PC-3 (cell line): ENCODE measurements around the gene GPS1. TPM values are rescaled to one million over a fixed set of nuclear protein-coding genes. Genes with fewer than 3 reads are reported as not detected.

Source experiments
- ATAC-seq: fragments of 200-7000 bp; cut with Tn5 transposase; 2 replicates; pipeline ENCODE4 v1.9.1; 2020; ENCODE audit warnings: mild to moderate bottlenecking, moderate library complexity
- BruUV-seq: library from RNA; stranded (reverse); fragments of 400-500 nt; replicated peaks from 2 replicates; lab custom pipeline; 2021; lab: Mats Ljungman, UMichigan
- CTCF ChIA-PET: fragments of 300-600 bp; sonication (Branson Sonifier 250); formaldehyde crosslinking; loops from one replicate; lab custom pipeline; 2022; ENCODE audit warnings: antibody characterized with exemption; lab: Charles Lee
- POLR2A ChIA-PET: fragments of 300-600 bp; sonication (Branson Sonifier 250); formaldehyde crosslinking; loops from one replicate; lab custom pipeline; 2022; ENCODE audit warnings: antibody characterized with exemption; ENCODE audit not compliant: unreplicated experiment; lab: Charles Lee
- DNase-seq: peaks from one replicate; pipeline ENCODE4 v3.0.0-alpha.2; 2015
- H2AFZ ChIP-seq: fragments of 300-600 bp; sonication (generic); 2 replicates; pipeline ENCODE4 v1.6.0; 2016; ENCODE audit warnings: antibody characterized with exemption, low read length
- H3F3A ChIP-seq: fragments of 300-600 bp; sonication (generic); one replicate; pipeline ENCODE4 v1.6.0; 2017; ENCODE audit warnings: antibody characterized with exemption, low read length, control low read depth, mild to moderate bottlenecking; ENCODE audit not compliant: unreplicated experiment
- H3K27ac ChIP-seq: fragments of 300-600 bp; sonication (generic); 2 replicates; pipeline ENCODE4 v1.5.1; 2016; ENCODE audit warnings: mild to moderate bottlenecking, low read length
- H3K27me3 ChIP-seq: fragments of 300-600 bp; sonication (generic); 2 replicates; pipeline ENCODE4 v1.6.1; 2016; ENCODE audit warnings: low read length, mixed read lengths
- H3K36me3 ChIP-seq: fragments of 300-600 bp; sonication (generic); 2 replicates; pipeline ENCODE4 v1.6.1; 2016; ENCODE audit warnings: low read depth, mixed run types, low read length, mixed read lengths
- H3K4me1 ChIP-seq: fragments of 300-600 bp; sonication (generic); 2 replicates; pipeline ENCODE4 v1.5.1; 2016; ENCODE audit warnings: low read length; ENCODE audit not compliant: insufficient read depth
- H3K4me2 ChIP-seq: fragments of 300-600 bp; sonication (generic); 2 replicates; pipeline ENCODE4 v1.6.0; 2016; ENCODE audit warnings: low read length
- H3K4me3 ChIP-seq: fragments of 300-600 bp; sonication (generic); 2 replicates; pipeline ENCODE4 v1.5.1; 2016; ENCODE audit warnings: mild to moderate bottlenecking, low read length, mixed read lengths
- H3K79me2 ChIP-seq: fragments of 300-600 bp; sonication (generic); 2 replicates; pipeline ENCODE4 v1.6.1; 2017; ENCODE audit warnings: low read length, mixed read lengths
- H3K9ac ChIP-seq: fragments of 300-600 bp; sonication (generic); 2 replicates; pipeline ENCODE4 v1.6.0; 2016; ENCODE audit warnings: mild to moderate bottlenecking, low read length
- H3K9me2 ChIP-seq: fragments of 300-600 bp; sonication (generic); replicated peaks from 2 replicates; pipeline ENCODE4 v1.6.1; 2016; ENCODE audit warnings: mixed run types, low read length, mixed read lengths
- H3K9me3 ChIP-seq: fragments of 300-600 bp; sonication (generic); 2 replicates; pipeline ENCODE4 v1.6.1; 2016; ENCODE audit warnings: low read length, mixed read lengths
- H4K20me1 ChIP-seq: fragments of 300-600 bp; sonication (generic); 2 replicates; pipeline ENCODE4 v1.6.1; 2016; ENCODE audit warnings: low read length, mixed read lengths
- EZH2 ChIP-seq: fragments of 300-600 bp; sonication (generic); IDR thresholded peaks from one replicate; pipeline ENCODE4 v1.6.1; 2017; ENCODE audit warnings: antibody characterized with exemption, mild to moderate bottlenecking, low read length; ENCODE audit not compliant: unreplicated experiment
- EZH2phosphoT487 ChIP-seq: fragments of 300-600 bp; sonication (generic); IDR thresholded peaks from 2 replicates; pipeline ENCODE4 v1.6.1; 2018; ENCODE audit warnings: mild to moderate bottlenecking, antibody characterized with exemption, low read length, borderline replicate concordance
- intact Hi-C: fragments of 100-400 bp; cut with micrococcal nuclease; formaldehyde crosslinking; loops from 2 replicates; pipeline ENCODE4 v1.9.0; 2023
- total RNA-seq: library from RNA; depleted of rRNA; stranded (reverse); fragments of >200 nt; gene quantifications from 2 replicates; pipeline ENCODE4 v1.2.3, GENCODE V29; 2014
- TF ChIP-seq, protein P1 (sequence below): fragments of 300-600 bp; sonication (generic); conservative IDR thresholded peaks from 2 replicates; pipeline ENCODE4 v1.5.1; 2017; ENCODE audit warnings: antibody characterized with exemption, low read depth, mild to moderate bottlenecking, low read length

Gene GPS1
- total RNA-seq, 1 experiment from 2014 or later = 240 TPM

DNA sequence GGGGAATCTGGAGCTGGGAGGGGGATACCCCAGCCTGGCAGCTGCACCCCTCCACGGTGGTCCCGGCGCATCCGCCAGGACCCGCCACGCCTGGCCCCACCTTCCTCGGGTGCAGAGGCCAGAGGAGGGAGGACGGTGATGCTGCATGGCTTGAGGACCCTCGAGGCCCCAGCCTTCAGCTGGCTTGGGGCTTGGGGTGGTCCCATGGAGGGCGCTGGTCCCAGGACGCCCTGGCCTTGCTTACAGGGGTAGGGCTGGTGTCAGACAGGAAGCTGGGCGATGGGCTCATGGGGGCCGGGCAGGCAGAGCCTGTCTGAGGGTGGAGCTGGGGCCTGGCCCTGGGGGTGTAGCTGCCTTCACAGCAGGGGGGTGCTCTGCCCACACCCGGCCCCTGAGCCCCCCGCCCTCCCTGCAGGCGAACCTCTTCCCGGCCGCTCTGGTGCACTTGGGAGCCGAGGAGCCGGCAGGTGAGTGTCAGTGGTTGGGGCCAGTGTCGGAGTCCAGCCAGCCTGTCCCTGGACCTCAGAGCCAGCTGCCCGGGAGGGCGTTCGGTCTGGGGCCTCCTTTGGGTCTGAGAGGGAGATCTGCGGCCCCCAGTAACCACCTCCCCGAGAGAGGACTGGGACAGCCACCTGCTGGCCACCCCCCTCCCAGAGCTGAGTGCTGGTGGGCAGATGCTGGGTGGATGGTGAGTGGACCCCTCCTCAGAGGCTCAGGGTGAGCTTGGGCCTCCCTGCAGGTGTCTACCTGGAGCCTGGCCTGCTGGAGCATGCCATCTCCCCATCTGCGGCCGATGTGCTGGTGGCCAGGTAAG is 35.4 kb upstream of the GPS1 start:
- no peak overlapping the region for H2AFZ ChIP-seq
- DNase-seq = no peak
- H3K36me3 ChIP-seq = no peaks in the 10 kb centered on the region; the same call in 1 of the 2 replicates
- peaks cover 14% of the 10 kb centered on the region for H3K79me2 ChIP-seq
- no peaks in the 10 kb centered on the region for H3K9me2 ChIP-seq
- BruUV-seq = no TSS peak
- no peak for ATAC-seq
- POLR2A ChIA-PET = no interaction called here
- no peaks in the 10 kb centered on the region for H3K27me3 ChIP-seq
- H3K27ac ChIP-seq = no peak overlapping the region
- H3K9me3 ChIP-seq = no peaks in the 10 kb centered on the region
- H3F3A ChIP-seq = no peaks in the 10 kb centered on the region
- H4K20me1 ChIP-seq = peaks cover 7% of the 10 kb centered on the region; the same call in 1 of the 2 replicates
- no peak overlapping the region for H3K4me2 ChIP-seq
- CTCF ChIA-PET = no interaction called here
- intact Hi-C loops = no loop called here
- 0 out of 2 replicates have a peak, but pooled peaks cover 7% of the 10 kb centered on the region for H3K4me1 ChIP-seq
- no peak for TF ChIP-seq EZH2
- TF ChIP-seq EZH2phosphoT487 = no peak
- TF ChIP-seq, protein P1, sequence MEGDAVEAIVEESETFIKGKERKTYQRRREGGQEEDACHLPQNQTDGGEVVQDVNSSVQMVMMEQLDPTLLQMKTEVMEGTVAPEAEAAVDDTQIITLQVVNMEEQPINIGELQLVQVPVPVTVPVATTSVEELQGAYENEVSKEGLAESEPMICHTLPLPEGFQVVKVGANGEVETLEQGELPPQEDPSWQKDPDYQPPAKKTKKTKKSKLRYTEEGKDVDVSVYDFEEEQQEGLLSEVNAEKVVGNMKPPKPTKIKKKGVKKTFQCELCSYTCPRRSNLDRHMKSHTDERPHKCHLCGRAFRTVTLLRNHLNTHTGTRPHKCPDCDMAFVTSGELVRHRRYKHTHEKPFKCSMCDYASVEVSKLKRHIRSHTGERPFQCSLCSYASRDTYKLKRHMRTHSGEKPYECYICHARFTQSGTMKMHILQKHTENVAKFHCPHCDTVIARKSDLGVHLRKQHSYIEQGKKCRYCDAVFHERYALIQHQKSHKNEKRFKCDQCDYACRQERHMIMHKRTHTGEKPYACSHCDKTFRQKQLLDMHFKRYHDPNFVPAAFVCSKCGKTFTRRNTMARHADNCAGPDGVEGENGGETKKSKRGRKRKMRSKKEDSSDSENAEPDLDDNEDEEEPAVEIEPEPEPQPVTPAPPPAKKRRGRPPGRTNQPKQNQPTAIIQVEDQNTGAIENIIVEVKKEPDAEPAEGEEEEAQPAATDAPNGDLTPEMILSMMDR = no peak
- no peak overlapping the region for H3K4me3 ChIP-seq
- no peak overlapping the region for H3K9ac ChIP-seq

DNA sequence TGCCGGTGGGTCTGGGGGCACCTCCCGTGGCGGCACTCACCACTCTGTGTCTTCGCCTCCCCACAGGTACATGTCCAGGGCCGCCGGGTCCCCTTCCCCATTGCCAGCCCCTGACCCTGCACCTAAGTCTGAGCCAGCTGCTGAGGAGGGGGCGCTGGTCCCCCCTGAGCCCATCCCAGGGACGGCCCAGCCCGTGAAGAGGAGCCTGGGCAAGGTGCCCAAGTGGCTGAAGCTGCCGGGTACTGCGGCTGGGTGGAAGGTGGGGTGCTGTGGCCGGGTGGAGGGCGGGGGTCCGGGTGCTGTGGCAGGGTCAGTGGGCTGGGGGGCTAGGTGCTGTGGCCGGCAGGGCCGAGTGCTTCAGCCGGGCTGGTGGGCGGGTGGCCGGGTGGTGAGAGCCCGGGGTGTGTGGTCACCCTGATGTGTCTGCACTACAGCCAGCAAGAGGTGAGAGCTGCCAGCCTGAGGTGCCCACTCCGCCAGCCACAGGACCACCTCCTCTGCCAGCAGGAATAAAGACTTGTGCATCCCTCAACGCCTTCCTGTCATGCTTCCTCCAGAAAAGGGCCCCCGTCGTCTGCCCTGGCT is 34.7 kb upstream of the GPS1 start:
- Histone ChIP-seq H3K27ac (no peak overlapping the region), H4K20me1 (peaks cover 7% of the 10 kb centered on the region; the same call in 1 of the 2 replicates), H3K36me3 (no peaks in the 10 kb centered on the region; the same call in 1 of the 2 replicates), H3K9me2 (no peaks in the 10 kb centered on the region), H3K27me3 (no peaks in the 10 kb centered on the region), H3K9me3 (no peaks in the 10 kb centered on the region), H3K9ac (no peak overlapping the region), H3K4me1 (0 out of 2 replicates have a peak, but pooled peaks cover 12% of the 10 kb centered on the region), H3K4me3 (no peak overlapping the region), H3F3A (no peaks in the 10 kb centered on the region), H3K79me2 (peaks cover 21% of the 10 kb centered on the region), H3K4me2 (no peak overlapping the region), H2AFZ (no peak overlapping the region)
- POLR2A ChIA-PET = no interaction called here
- no peak for DNase-seq
- CTCF ChIA-PET = interaction anchor here (0.6 kb wide), 1 partner anchor 49 kb away, joined by 13 read pairs; no protein-coding TSS in a partner anchor
- BruUV-seq = no TSS peak
- TF ChIP-seq EZH2 (no peak), EZH2phosphoT487 (no peak)
- TF ChIP-seq, protein P1 = no peak
- intact Hi-C loops = no loop called here
- no peak for ATAC-seq
